ENCODE data around the gene MTHFD1L. TPM values are rescaled to one million over a fixed set of nuclear protein-coding genes. Genes with fewer than 3 reads are reported as not detected.

The MTHFD1L gene
- polyA plus RNA-seq, 2 of the 4 experiments (the other 2 are of a cell fraction): 27.2 to 63.2 TPM

DNA sequence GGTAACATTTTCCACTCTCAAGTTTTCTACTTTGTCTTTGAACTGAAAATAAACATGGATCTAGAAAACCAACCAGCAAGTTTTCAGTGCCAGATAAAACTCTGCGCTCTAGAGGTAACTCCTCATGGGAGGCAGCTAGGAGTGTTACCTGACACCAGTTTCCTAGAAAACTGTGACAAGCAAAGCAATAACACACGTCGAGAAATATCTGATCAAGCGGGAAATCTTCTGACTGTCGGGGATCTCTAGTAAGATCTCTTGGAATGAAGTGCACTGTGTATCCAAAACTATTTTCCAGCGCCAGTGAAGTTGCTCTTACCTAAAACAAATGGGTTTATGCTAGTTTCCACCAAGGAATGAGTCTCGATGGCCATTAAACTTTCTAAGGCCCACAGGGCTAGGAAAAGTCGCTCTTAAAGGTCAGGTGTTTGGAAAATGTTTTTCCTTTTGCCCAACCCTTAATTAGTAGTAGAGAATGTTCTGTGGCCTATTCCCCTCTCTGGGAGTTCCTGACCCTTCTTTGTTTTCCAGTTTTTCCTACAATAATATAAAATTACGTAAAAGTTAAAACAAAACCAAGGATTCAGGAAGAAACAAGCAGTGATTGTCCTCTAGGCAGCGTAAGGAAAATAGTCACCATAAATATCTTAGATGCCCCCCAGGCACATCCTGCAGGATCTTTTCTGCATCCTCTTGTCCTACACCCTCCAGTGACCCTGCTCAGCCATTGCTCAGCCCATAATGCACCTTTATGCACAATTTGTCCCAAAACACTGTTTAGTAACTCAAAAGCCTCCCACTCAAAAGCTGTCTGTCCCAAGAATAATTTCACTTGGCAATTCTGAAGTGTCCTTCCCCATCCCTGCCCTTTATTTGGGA, 236.6 kb downstream of the MTHFD1L start:
- Histone ChIP-seq H3K4me3 (no peak overlapping the region), H3K4me2 (no peak overlapping the region), H3K4me1 (no peaks in the 10 kb centered on the region), H3K27ac (no peak overlapping the region), H3K9me3 (no peaks in the 10 kb centered on the region)
- ChIA-PET POLR2A (no interaction called here), CTCF (no interaction called here)
- FAIRE-seq: no peak
- ATAC-seq: no peak
- 95% methylated on average over 10 of the region's 10 CpGs for WGBS (ENCODE audit: missing lambda C conversion rate)
- TF ChIP-seq EP300 (IDR thresholded peaks at IDR 0.05) (no peak), EHF (CRISPR knock-in tag; IDR thresholded peaks at IDR 0.05) (no peak), KDM1A (IDR thresholded peaks at IDR 0.05; ENCODE audit: low read depth) (no peak)
- DNase-seq (ENCODE audit: low read depth in 1 of 2, low spot score in 1 of 2): no peak

DNA sequence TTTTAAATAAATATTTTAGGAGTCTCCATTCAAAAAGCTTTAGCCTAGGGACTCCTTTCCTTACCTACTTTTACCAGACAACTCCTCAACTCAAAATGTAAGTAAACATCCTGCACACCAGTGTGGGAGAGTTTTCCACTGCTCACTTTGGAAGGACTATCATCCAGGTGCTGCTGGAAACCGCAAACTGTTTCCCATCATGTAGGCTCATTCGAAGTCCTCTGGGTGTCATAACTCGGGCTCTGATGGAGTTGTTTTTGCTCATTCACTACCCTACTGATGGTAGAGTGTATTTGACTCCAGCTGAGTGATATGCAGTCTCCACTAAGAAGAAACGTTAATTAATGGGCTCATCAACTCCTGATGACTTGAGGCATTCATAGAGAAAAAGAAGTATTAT, 237.8 kb downstream of the MTHFD1L start:
- CTCF ChIA-PET: interaction anchor here (0.5 to 0.7 kb wide), 2 partner anchors 218 to 1022 kb away, joined by 3 read pairs; no protein-coding TSS in a partner anchor
- TF ChIP-seq RAD21 (conservative IDR thresholded peaks at IDR 0.05 in 1 of 2, IDR thresholded peaks at IDR 0.05 in 1 of 2) (no peak), POLR2AphosphoS2 (conservative IDR thresholded peaks at IDR 0.05; ENCODE audit: low read length) (no peak), SMC3 (IDR thresholded peaks at IDR 0.05) (no peak), NR3C1 (IDR thresholded peaks at IDR 0.05) (no peak), CHD4 (IDR thresholded peaks at IDR 0.05; ENCODE audit: borderline replicate concordance) (no peak), CEBPB (IDR thresholded peaks at IDR 0.05) (no peak), HEYL (CRISPR knock-in tag; IDR thresholded peaks at IDR 0.05) (no peak), RCOR1 (IDR thresholded peaks at IDR 0.05; ENCODE audit: low read depth, low read length) (no peak), TP53 (CRISPR knock-in tag; IDR thresholded peaks at IDR 0.05) (no peak), NFE2L2 (conservative IDR thresholded peaks at IDR 0.05; ENCODE audit: low read length) (no peak), ZFP36 (IDR thresholded peaks at IDR 0.05; ENCODE audit: borderline replicate concordance, partially characterized antibody) (no peak), BHLHE40 (IDR thresholded peaks at IDR 0.05; ENCODE audit: low read depth, low read length) (no peak)
- FAIRE-seq (no peak), ATAC-seq (no peak), DNase-seq (ENCODE audit: low read depth in 1 of 2, low spot score in 1 of 2) (no peak)
- H3K9me3 ChIP-seq: no peaks in the 10 kb centered on the region
- no peak overlapping the region for H3K4me3 ChIP-seq
- no peaks in the 10 kb centered on the region for H3K4me1 ChIP-seq
- POLR2A ChIA-PET: no interaction called here
- H3K27ac ChIP-seq: no peak overlapping the region
- H3K4me2 ChIP-seq: no peak overlapping the region
- WGBS (ENCODE audit: missing lambda C conversion rate): 93% methylated on average over 4 of the region's 4 CpGs

DNA sequence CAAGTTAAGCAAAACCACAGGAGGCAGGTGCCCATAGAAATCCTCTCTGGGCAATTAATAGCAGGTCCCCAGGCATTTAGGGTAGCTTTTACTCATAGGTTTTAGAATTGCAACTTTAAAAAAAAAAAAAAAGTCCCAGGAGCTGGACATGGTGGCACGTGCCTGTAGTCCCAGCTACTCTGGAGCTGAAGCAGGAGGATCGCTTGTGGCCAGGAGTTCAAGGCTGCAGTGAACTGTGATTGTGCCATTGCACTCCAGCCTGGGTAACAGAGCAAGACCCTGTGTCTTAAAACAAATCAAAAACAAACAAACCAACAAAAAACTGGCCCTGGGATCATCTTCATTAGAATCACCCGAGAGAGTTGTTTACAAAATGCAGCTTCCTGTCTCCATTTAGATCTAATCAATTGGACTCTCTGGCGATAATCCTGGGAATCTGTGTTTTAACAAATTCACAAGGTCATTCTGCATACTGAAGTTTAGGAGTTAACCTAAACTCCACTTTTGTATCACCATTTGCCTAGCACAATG, 242.5 kb downstream of the MTHFD1L start:
- DNase-seq (ENCODE audit: low read depth in 1 of 2, low spot score in 1 of 2): no peak
- no peaks in the 10 kb centered on the region for H3K9me3 ChIP-seq
- no peaks in the 10 kb centered on the region for H3K4me1 ChIP-seq
- 91% methylated on average over 4 of the region's 4 CpGs for WGBS (ENCODE audit: missing lambda C conversion rate)
- ATAC-seq: no peak
- CTCF ChIA-PET: interaction anchor here (0.6 to 1.3 kb wide), 3 partner anchors 30 to 216 kb away, joined by 3 read pairs; no protein-coding TSS in a partner anchor
- H3K27ac ChIP-seq: no peak overlapping the region
- no peak for FAIRE-seq
- POLR2A ChIA-PET: no interaction called here
- TF ChIP-seq RCOR1 (IDR thresholded peaks at IDR 0.05; ENCODE audit: low read depth, low read length): no peak
- no peak for TF ChIP-seq SMC3 (IDR thresholded peaks at IDR 0.05)
- no peak for TF ChIP-seq PHF8 (IDR thresholded peaks at IDR 0.05; ENCODE audit: borderline replicate concordance, low read depth)
- TF ChIP-seq MAFK (IDR thresholded peaks at IDR 0.05; ENCODE audit: partially characterized antibody): no peak
- TF ChIP-seq FOSB (CRISPR knock-in tag; IDR thresholded peaks at IDR 0.05): no peak
- H3K4me3 ChIP-seq: no peak overlapping the region
- no peak overlapping the region for H3K4me2 ChIP-seq

DNA sequence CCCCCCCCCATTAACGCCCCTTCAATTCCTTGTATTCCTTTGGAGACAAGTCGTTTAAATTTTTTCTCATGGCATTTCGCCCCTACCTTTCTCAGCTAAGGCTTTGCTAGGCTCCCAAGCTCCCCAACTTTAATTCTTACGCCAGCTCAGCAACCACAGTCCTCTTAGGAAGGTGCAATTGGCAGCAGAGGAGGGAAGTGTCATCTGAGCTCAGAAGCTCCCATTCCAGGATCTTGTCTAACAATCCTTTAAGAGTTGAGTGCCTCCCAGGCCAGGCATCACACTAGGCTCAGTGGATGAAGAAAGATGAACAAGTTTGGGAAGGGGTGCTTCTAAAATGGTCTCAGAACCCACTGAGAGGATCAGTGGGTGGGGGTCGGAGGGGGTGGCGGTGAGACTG, 243.0 kb downstream of the MTHFD1L start:
- no peak for TF ChIP-seq EHMT2 (IDR thresholded peaks at IDR 0.05; ENCODE audit: low read depth)
- TF ChIP-seq, protein P1, sequence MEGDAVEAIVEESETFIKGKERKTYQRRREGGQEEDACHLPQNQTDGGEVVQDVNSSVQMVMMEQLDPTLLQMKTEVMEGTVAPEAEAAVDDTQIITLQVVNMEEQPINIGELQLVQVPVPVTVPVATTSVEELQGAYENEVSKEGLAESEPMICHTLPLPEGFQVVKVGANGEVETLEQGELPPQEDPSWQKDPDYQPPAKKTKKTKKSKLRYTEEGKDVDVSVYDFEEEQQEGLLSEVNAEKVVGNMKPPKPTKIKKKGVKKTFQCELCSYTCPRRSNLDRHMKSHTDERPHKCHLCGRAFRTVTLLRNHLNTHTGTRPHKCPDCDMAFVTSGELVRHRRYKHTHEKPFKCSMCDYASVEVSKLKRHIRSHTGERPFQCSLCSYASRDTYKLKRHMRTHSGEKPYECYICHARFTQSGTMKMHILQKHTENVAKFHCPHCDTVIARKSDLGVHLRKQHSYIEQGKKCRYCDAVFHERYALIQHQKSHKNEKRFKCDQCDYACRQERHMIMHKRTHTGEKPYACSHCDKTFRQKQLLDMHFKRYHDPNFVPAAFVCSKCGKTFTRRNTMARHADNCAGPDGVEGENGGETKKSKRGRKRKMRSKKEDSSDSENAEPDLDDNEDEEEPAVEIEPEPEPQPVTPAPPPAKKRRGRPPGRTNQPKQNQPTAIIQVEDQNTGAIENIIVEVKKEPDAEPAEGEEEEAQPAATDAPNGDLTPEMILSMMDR (IDR thresholded peaks at IDR 0.05): no peak
- TF ChIP-seq GATA3 (IDR thresholded peaks at IDR 0.05; ENCODE audit: borderline replicate concordance): no peak
- TF ChIP-seq POLR2A (IDR thresholded peaks at IDR 0.05; ENCODE audit: low read length): no peak
- TF ChIP-seq, protein P2, sequence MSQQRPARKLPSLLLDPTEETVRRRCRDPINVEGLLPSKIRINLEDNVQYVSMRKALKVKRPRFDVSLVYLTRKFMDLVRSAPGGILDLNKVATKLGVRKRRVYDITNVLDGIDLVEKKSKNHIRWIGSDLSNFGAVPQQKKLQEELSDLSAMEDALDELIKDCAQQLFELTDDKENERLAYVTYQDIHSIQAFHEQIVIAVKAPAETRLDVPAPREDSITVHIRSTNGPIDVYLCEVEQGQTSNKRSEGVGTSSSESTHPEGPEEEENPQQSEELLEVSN (IDR thresholded peaks at IDR 0.05; ENCODE audit: borderline replicate concordance, low read depth): no peak
- TF ChIP-seq SREBF2 (IDR thresholded peaks at IDR 0.05): no peak
- TF ChIP-seq, protein P3, sequence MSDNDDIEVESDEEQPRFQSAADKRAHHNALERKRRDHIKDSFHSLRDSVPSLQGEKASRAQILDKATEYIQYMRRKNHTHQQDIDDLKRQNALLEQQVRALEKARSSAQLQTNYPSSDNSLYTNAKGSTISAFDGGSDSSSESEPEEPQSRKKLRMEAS (IDR thresholded peaks at IDR 0.05): no peak
- TF ChIP-seq HDAC2 (IDR thresholded peaks at IDR 0.05): no peak
- no peak for TF ChIP-seq FOSL2 (IDR thresholded peaks at IDR 0.05)
- TF ChIP-seq FOSL2 (CRISPR knock-in tag; IDR thresholded peaks at IDR 0.05): no peak
- FAIRE-seq (no peak), ATAC-seq (peak in 1 of 2 experiments; percentile 52; a peak in 1 of 6 replicates), DNase-seq (ENCODE audit: low read depth in 1 of 2, low spot score in 1 of 2) (no peak)
- no peaks in the 10 kb centered on the region for H3K9me3 ChIP-seq
- no peak overlapping the region for H3K4me2 ChIP-seq
- H3K27ac ChIP-seq: no peak overlapping the region
- no peak overlapping the region for H3K4me3 ChIP-seq
- WGBS (ENCODE audit: missing lambda C conversion rate): 79% methylated on average over 6 of the region's 6 CpGs
- H3K4me1 ChIP-seq: no peaks in the 10 kb centered on the region
- ChIA-PET CTCF (interaction anchor here (1.0 to 1.3 kb wide), 2 partner anchors 12 to 216 kb away, joined by 3 read pairs; no protein-coding TSS in a partner anchor), POLR2A (no interaction called here)
